ENCODE measurements around the gene CCNT1. TPM values are rescaled to one million over a fixed set of nuclear protein-coding genes. Genes with fewer than 3 reads are reported as not detected.

The CCNT1 gene
- total RNA-seq, 1 experiment from 2014 or later, result 69.4 TPM

DNA sequence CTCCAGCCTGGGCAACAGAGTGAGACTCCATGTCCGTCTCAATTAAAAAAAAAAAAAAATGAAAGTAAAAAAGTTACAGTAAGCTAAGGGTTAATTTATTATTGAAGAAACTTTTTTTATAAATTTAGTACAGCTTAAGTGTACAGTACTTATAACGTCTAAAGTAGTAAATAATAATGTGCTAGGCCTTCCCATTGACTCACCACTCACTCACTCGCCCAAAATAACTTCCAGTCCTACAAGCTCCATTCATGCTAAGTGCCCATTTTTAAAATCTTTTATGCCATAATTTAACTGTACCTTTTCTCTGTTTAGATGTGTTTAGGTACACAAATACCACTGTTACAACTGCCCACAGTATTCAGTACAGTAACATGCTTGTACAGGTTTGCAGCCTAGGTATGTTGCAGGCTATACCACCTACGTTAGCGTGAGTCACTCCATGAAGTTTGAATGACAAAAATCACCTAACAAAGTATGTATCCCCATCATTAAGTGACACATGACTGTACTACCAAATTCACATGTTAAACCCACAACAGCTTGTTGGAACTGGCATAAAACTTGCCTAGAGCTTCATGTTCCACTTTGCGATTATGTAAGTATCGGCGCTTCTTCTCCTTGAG is 45.2 kb downstream of the CCNT1 start (continued):
- TF ChIP-seq REST (IDR thresholded peaks at IDR 0.05; ENCODE audit: low read depth) (no peak), ZFX (IDR thresholded peaks at IDR 0.05) (no peak), RAD21 (IDR thresholded peaks at IDR 0.05; ENCODE audit: low read depth) (no peak), POLR2A (IDR thresholded peaks at IDR 0.05; ENCODE audit: borderline replicate concordance, extremely low read depth, insufficient read depth, insufficient read length) (no peak), FOSL1 (IDR thresholded peaks at IDR 0.05; ENCODE audit: low read depth) (no peak), YY1 (IDR thresholded peaks at IDR 0.05; ENCODE audit: extremely low read depth, insufficient replicate concordance, low read depth, low read length) (no peak), CBX3 (IDR thresholded peaks at IDR 0.05; ENCODE audit: low read depth) (no peak)

GRCh38 chr12:48668996-48669395 is 47.5 kb downstream of the CCNT1 start:
- no peak overlapping the region for H3K27ac ChIP-seq (ENCODE audit: low read depth, low read length)
- RAD21 ChIA-PET (ENCODE audit: low non-redundant PET in 1 of 2, low total read pairs in 2 of 2, uncharacterized antibody in 2 of 2, unreplicated experiment in 2 of 2), result no interaction called here
- H3K36me3 ChIP-seq (ENCODE audit: control insufficient read depth in 1 of 2, insufficient read depth in 2 of 2, low read length in 2 of 2), result peaks cover 59 to 61% of the 10 kb centered on the region in 2 experiments
- peaks cover 8% of the 10 kb centered on the region; the same call in 1 of the 2 replicates for H4K20me1 ChIP-seq (ENCODE audit: insufficient read depth)
- no TSS peak for BruUV-seq (replicated peaks)
- no peak overlapping the region for H3K4me3 ChIP-seq (replicated peaks in 1 of 2; ENCODE audit: low read depth in 1 of 2, low read length in 2 of 2)
- H2AFZ ChIP-seq (ENCODE audit: low read depth, low read length, poor library complexity, severe bottlenecking), result no peak overlapping the region
- H3K27me3 ChIP-seq (ENCODE audit: insufficient read depth, low read length), result no peaks in the 10 kb centered on the region
- CTCF ChIA-PET, result no interaction called here
- ATAC-seq, result no peak
- H3K4me2 ChIP-seq (ENCODE audit: low read length), result no peak overlapping the region
- intact Hi-C loops (cut with micrococcal nuclease), result no loop called here
- peaks cover 73% of the 10 kb centered on the region for H3K79me2 ChIP-seq (ENCODE audit: insufficient read depth, low read length)
- no peaks in the 10 kb centered on the region for H3K4me1 ChIP-seq (ENCODE audit: control insufficient read depth in 1 of 2, insufficient read depth in 2 of 2, low read length in 2 of 2)
- H3K9me3 ChIP-seq (ENCODE audit: control insufficient read depth in 1 of 2, insufficient read depth in 1 of 2, low read depth in 1 of 2, low read length in 2 of 2), result no peaks in the 10 kb centered on the region
- TF ChIP-seq ZBTB33 (IDR thresholded peaks at IDR 0.05; ENCODE audit: extremely low read depth, insufficient replicate concordance, low read length), result no peak
- no peak for TF ChIP-seq ELF1 (IDR thresholded peaks at IDR 0.05; ENCODE audit: borderline replicate concordance, low read depth)
- no peak for TF ChIP-seq SP1 (IDR thresholded peaks at IDR 0.05; ENCODE audit: low read depth)
- TF ChIP-seq YY1 (IDR thresholded peaks at IDR 0.05; ENCODE audit: extremely low read depth, insufficient replicate concordance, low read depth, low read length), result no peak
- TF ChIP-seq, protein P1, sequence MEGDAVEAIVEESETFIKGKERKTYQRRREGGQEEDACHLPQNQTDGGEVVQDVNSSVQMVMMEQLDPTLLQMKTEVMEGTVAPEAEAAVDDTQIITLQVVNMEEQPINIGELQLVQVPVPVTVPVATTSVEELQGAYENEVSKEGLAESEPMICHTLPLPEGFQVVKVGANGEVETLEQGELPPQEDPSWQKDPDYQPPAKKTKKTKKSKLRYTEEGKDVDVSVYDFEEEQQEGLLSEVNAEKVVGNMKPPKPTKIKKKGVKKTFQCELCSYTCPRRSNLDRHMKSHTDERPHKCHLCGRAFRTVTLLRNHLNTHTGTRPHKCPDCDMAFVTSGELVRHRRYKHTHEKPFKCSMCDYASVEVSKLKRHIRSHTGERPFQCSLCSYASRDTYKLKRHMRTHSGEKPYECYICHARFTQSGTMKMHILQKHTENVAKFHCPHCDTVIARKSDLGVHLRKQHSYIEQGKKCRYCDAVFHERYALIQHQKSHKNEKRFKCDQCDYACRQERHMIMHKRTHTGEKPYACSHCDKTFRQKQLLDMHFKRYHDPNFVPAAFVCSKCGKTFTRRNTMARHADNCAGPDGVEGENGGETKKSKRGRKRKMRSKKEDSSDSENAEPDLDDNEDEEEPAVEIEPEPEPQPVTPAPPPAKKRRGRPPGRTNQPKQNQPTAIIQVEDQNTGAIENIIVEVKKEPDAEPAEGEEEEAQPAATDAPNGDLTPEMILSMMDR (IDR thresholded peaks at IDR 0.05 in 2 of 3, conservative IDR thresholded peaks at IDR 0.05 in 1 of 3; ENCODE audit: borderline replicate concordance in 1 of 3, insufficient read depth in 1 of 3, low read depth in 2 of 3, low read length in 2 of 3), result no peak
- no peak for TF ChIP-seq POLR2A (IDR thresholded peaks at IDR 0.05; ENCODE audit: borderline replicate concordance, extremely low read depth, insufficient read depth, insufficient read length)
- no peak for TF ChIP-seq EGR1 (IDR thresholded peaks at IDR 0.05; ENCODE audit: low read depth)
- no peak for TF ChIP-seq CBX3 (IDR thresholded peaks at IDR 0.05; ENCODE audit: low read depth)
- TF ChIP-seq MAX (IDR thresholded peaks at IDR 0.05), result no peak
- no peak for TF ChIP-seq EZH2phosphoT487 (IDR thresholded peaks at IDR 0.05; ENCODE audit: borderline replicate concordance)
- no peak for TF ChIP-seq ATF3 (IDR thresholded peaks at IDR 0.05)
- TF ChIP-seq POLR2AphosphoS5 (IDR thresholded peaks at IDR 0.05; ENCODE audit: low read depth, low read length), result no peak
- POLR2A ChIA-PET, result no interaction called here
- H3K9me2 ChIP-seq (ENCODE audit: insufficient read depth), result no peaks in the 10 kb centered on the region
- H3K9ac ChIP-seq (ENCODE audit: low read length), result no peak overlapping the region
- DNase-seq (ENCODE audit: low read depth, low spot score), result no peak
